Spleen (tissue), 7 donors: ENCODE results near the gene KIAA1217.

ENCODE experiments used
- POLR2A ChIP-seq, 3 donors: fragments of 450-650 bp; IDR thresholded peaks; one replicate each; pipeline ENCODE4 v1.5.1; 2017; ENCODE audit warnings: antibody characterized with exemption in 3 of 3, mild to moderate bottlenecking in 1 of 3
- POLR2AphosphoS5 ChIP-seq, 3 donors: sonication (generic); formaldehyde crosslinking; IDR thresholded peaks; one replicate each; pipeline ENCODE4 v1.5.1; 2017; ENCODE audit warnings: antibody characterized with exemption in 3 of 3
- TF ChIP-seq, protein P1 (sequence below), 11 experiments: fragments of 200-600 bp in 7 of 11; fragments of 450-650 bp in 4 of 11; sonication (generic) in 4 of 11; IDR thresholded peaks in 8 of 11; conservative IDR thresholded peaks in 3 of 11; 1 replicate in 7 of 11; 2 replicates in 4 of 11; pipeline versions ENCODE4 v1.4.0 to v1.8.0; 2016 to 2021; ENCODE audit warnings: antibody characterized with exemption in 11 of 11, inconsistent platforms in 4 of 11, mild to moderate bottlenecking in 1 of 11
- donor health status: DM: no; HTN: no; CAD: no; lungs with moderate emphysema.
- donor health status: DM: no; HTN: no; CAD: no.
- donor health status: DM: no; HTN: no; CAD: no.

DNA sequence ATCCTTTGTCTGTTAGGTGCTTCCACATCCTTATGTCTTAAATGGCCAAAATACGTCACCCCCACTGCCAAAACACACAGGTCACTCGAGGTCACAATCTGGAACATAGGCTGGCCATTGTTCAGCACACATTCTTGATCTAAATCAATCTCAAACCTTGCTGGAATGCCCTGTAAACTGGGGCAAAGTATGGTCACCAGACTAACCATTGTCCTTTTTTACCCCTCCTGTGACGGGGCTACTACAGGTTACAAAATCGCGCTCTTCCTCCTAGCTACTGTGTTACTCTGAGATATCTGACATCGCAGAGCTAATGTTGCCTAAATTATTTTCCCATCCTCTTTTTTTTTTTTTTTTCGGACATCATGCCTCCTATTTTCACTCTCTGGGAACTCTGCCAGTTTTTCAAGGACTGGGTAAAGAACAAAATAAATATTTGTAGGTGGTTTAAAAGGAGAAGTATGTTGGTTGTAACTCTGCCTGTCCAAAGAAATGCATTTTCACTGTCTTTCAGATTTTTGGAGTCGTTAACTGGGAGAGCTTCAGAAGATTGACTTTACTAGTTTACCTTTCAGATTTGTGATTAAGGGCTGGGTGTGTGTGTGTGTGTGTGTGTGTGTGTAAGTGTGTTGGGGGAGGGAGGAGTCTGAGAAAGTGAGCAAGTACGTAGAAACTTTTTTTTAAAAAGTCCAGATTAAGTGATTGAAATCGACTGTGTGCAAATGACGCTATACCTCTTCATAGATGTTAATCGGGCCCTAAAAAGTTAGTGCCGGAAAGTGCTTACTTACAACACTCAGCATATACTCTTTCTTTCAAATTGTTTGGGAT, 942 bp upstream of the KIAA1217 start:
- TF ChIP-seq, protein P1, sequence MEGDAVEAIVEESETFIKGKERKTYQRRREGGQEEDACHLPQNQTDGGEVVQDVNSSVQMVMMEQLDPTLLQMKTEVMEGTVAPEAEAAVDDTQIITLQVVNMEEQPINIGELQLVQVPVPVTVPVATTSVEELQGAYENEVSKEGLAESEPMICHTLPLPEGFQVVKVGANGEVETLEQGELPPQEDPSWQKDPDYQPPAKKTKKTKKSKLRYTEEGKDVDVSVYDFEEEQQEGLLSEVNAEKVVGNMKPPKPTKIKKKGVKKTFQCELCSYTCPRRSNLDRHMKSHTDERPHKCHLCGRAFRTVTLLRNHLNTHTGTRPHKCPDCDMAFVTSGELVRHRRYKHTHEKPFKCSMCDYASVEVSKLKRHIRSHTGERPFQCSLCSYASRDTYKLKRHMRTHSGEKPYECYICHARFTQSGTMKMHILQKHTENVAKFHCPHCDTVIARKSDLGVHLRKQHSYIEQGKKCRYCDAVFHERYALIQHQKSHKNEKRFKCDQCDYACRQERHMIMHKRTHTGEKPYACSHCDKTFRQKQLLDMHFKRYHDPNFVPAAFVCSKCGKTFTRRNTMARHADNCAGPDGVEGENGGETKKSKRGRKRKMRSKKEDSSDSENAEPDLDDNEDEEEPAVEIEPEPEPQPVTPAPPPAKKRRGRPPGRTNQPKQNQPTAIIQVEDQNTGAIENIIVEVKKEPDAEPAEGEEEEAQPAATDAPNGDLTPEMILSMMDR (IDR thresholded peaks at IDR 0.05 in 8 of 11, conservative IDR thresholded peaks at IDR 0.05 in 3 of 11) = no peak
- TF ChIP-seq POLR2AphosphoS5 (IDR thresholded peaks at IDR 0.05) (peak in 1 of 3 donors; percentile 47), POLR2A (IDR thresholded peaks at IDR 0.05) (no peak)
